Fibroblast of lung (primary cell): ENCODE results near the gene KHNYN. TPM values are rescaled to one million over a fixed set of nuclear protein-coding genes. Genes with fewer than 3 reads are reported as not detected.

ENCODE experiments used
- DNase-seq, 2 donors: peaks; one replicate each; pipeline versions ENCODE4 v3.0.0 to v3.0.0-alpha.2; 2010; ENCODE audit warnings: low read depth in 2 of 2
- H2AFZ ChIP-seq: 2 replicates; pipeline ENCODE4 v1.5.1; 2012; ENCODE audit warnings: low read length, control low read depth, inconsistent platforms
- H3K27ac ChIP-seq: 2 replicates; pipeline ENCODE4 v1.5.1; 2011; ENCODE audit warnings: low read length, control low read depth; ENCODE audit not compliant: insufficient read depth
- H3K27me3 ChIP-seq: 2 replicates; pipeline ENCODE4 v1.5.1; 2011; ENCODE audit warnings: mild to moderate bottlenecking, low read length; ENCODE audit not compliant: control insufficient read depth, insufficient read depth
- H3K36me3 ChIP-seq: 2 replicates; pipeline ENCODE4 v1.5.1; 2011; ENCODE audit warnings: low read length; ENCODE audit not compliant: control insufficient read depth, insufficient read depth
- H3K4me1 ChIP-seq: 2 replicates; pipeline ENCODE4 v1.5.1; 2011; ENCODE audit warnings: low read length; ENCODE audit not compliant: control insufficient read depth, insufficient read depth; ENCODE audit errors: extremely low read depth
- H3K4me2 ChIP-seq: 2 replicates; pipeline ENCODE4 v1.5.1; 2011; ENCODE audit warnings: low read length, control low read depth; ENCODE audit not compliant: insufficient read depth; ENCODE audit errors: extremely low read depth
- H3K4me3 ChIP-seq, 4 experiments: fragments of 200-600 bp in 1 of 4; sonication (generic) in 1 of 4; replicated peaks in 1 of 4; 2 replicates each; pipeline ENCODE4 v1.5.1; 2011 to 2016; ENCODE audit warnings: low read length in 4 of 4, low read depth in 3 of 4, mild to moderate bottlenecking in 3 of 4, control low read depth in 2 of 4, inconsistent platforms in 1 of 4, mixed read lengths in 1 of 4; ENCODE audit not compliant: insufficient read depth in 1 of 4; ENCODE audit errors: control extremely low read depth in 1 of 4
- H3K79me2 ChIP-seq: 2 replicates; pipeline ENCODE4 v1.5.1; 2012; ENCODE audit warnings: mild to moderate bottlenecking, low read length, inconsistent platforms; ENCODE audit not compliant: control insufficient read depth, insufficient read depth
- H3K9ac ChIP-seq: 2 replicates; pipeline ENCODE4 v1.5.1; 2011; ENCODE audit warnings: mild to moderate bottlenecking, low read length, control low read depth; ENCODE audit not compliant: insufficient read depth
- H3K9me3 ChIP-seq: 2 replicates; pipeline ENCODE4 v1.5.1; 2012; ENCODE audit warnings: low read depth, low read length; ENCODE audit not compliant: control insufficient read depth, insufficient read depth
- H4K20me1 ChIP-seq: 2 replicates; pipeline ENCODE4 v1.5.1; 2011; ENCODE audit warnings: low read length; ENCODE audit not compliant: control insufficient read depth, insufficient read depth; ENCODE audit errors: extremely low read depth
- EZH2 ChIP-seq: IDR thresholded peaks from 2 replicates; pipeline ENCODE4 v1.5.1; 2012; ENCODE audit warnings: low read length, control low read depth, mild to moderate bottlenecking; ENCODE audit errors: missing control alignments
- polyA plus RNA-seq, 2 donors: library from polyadenylated mRNA; depleted of rRNA in 1 of 2; stranded (reverse) in 1 of 2; unstranded in 1 of 2; fragments of >200 nt; gene quantifications; 2 replicates each; pipeline ENCODE4 v1.2.1, GENCODE V29; 2011 to 2012; ENCODE audit warnings: missing spikeins in 1 of 2
- total RNA-seq: library from RNA; depleted of rRNA; stranded (reverse); fragments of >200 nt; gene quantifications from 2 replicates; pipeline ENCODE4 v1.2.1, GENCODE V29; 2014
- TF ChIP-seq, protein P1 (sequence below), 2 donors: IDR thresholded peaks in 1 of 2; conservative IDR thresholded peaks in 1 of 2; 1 replicate in 1 of 2; 2 replicates in 1 of 2; pipeline ENCODE4 v1.5.1; 2011 to 2012; ENCODE audit warnings: low read length in 2 of 2, control low read depth in 1 of 2, inconsistent platforms in 1 of 2, low read depth in 1 of 2, mild to moderate bottlenecking in 1 of 2

KHNYN gene
- total and polyA plus RNA-seq, 2 donors (not counting 1 experiment from before 2014, with no cell fraction given) = 14.6 to 61.1 TPM

DNA sequence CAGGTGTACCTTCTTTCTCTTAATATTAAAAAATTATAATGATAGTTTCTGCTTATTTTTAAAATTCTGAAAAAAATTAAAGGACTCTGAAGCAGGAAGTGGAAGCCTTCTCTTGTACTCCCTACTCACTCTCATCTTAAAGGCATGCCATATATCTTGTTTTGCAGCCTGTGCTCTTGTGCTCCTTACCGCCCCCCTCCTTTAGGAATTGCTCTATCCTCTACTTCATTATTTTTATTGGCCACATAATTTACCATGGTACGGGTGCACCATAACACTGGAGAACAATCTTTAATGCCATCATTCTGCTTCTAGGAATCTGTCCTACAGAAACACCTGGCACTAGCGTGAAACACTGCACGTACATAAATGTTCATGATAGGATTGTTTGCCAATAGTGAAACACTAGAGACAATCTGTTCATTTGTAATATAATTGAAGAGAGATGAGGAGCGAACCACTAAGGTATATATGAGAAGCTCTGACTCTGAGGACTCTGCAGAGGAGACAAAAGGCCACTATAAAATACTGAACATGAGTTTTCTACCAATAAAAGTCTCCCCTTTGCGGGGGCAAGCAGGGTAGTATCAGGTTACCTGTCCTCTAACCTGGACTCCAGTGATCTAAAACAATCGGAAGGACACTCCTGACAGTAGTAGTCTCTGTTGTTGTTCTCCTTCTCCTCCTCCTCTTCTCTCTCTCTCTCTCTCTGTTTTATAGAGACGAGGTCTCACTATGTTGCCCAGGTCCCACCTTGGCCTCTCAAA, 37.2 kb upstream of the KHNYN start:
- Histone ChIP-seq H3K79me2 (no peaks in the 10 kb centered on the region), H3K9ac (no peak overlapping the region), H3K4me3 (no peak overlapping the region), H3K4me1 (peaks cover 7% of the 10 kb centered on the region), H3K4me2 (peak overlapping the region; percentile 7), H3K27ac (no peak overlapping the region), H3K9me3 (no peaks in the 10 kb centered on the region), H4K20me1 (no peaks in the 10 kb centered on the region), H2AFZ (no peak overlapping the region), H3K27me3 (no peaks in the 10 kb centered on the region), H3K36me3 (no peaks in the 10 kb centered on the region)
- TF ChIP-seq, protein P1, sequence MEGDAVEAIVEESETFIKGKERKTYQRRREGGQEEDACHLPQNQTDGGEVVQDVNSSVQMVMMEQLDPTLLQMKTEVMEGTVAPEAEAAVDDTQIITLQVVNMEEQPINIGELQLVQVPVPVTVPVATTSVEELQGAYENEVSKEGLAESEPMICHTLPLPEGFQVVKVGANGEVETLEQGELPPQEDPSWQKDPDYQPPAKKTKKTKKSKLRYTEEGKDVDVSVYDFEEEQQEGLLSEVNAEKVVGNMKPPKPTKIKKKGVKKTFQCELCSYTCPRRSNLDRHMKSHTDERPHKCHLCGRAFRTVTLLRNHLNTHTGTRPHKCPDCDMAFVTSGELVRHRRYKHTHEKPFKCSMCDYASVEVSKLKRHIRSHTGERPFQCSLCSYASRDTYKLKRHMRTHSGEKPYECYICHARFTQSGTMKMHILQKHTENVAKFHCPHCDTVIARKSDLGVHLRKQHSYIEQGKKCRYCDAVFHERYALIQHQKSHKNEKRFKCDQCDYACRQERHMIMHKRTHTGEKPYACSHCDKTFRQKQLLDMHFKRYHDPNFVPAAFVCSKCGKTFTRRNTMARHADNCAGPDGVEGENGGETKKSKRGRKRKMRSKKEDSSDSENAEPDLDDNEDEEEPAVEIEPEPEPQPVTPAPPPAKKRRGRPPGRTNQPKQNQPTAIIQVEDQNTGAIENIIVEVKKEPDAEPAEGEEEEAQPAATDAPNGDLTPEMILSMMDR (conservative IDR thresholded peaks at IDR 0.05 in 1 of 2, IDR thresholded peaks at IDR 0.05 in 1 of 2; ENCODE audit: low read depth in 1 of 2, low read length in 2 of 2) = peak in 1 of 2 donors; percentile 29
- no peak for TF ChIP-seq EZH2
- DNase-seq = peak; percentile 59 to 65

DNA sequence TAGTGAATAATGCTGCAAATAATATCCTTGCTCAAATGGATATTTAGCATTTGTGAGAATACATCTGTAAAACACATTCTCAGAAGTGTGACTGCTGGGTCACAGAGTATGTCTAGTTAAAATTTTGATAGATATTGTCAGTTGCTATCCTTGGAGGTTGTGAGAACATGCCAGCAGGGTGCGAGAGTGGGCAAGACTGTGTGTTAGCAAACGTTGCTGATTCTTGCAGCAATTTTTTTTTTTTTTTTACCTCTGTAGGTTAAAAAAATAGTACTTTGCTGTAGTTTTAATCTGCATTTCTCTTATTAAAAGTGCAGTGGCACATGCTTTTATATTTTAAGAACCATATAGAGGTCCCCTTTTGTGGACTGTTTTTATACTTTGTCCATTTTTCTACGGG, 35.5 kb upstream of the KHNYN start:
- TF ChIP-seq EZH2 = no peak
- TF ChIP-seq, protein P1 (conservative IDR thresholded peaks at IDR 0.05 in 1 of 2, IDR thresholded peaks at IDR 0.05 in 1 of 2; ENCODE audit: low read depth in 1 of 2, low read length in 2 of 2) = peak in 1 of 2 donors; percentile 1
- no peaks in the 10 kb centered on the region for H3K9me3 ChIP-seq
- H3K27me3 ChIP-seq = no peaks in the 10 kb centered on the region
- H3K79me2 ChIP-seq = no peaks in the 10 kb centered on the region
- no peak overlapping the region for H3K4me3 ChIP-seq
- no peak for DNase-seq
- H3K4me1 ChIP-seq = peaks cover 8% of the 10 kb centered on the region
- H3K27ac ChIP-seq = no peak overlapping the region
- H4K20me1 ChIP-seq = no peaks in the 10 kb centered on the region
- H2AFZ ChIP-seq = no peak overlapping the region
- no peaks in the 10 kb centered on the region for H3K36me3 ChIP-seq
- H3K9ac ChIP-seq = no peak overlapping the region
- H3K4me2 ChIP-seq = no peak overlapping the region

DNA sequence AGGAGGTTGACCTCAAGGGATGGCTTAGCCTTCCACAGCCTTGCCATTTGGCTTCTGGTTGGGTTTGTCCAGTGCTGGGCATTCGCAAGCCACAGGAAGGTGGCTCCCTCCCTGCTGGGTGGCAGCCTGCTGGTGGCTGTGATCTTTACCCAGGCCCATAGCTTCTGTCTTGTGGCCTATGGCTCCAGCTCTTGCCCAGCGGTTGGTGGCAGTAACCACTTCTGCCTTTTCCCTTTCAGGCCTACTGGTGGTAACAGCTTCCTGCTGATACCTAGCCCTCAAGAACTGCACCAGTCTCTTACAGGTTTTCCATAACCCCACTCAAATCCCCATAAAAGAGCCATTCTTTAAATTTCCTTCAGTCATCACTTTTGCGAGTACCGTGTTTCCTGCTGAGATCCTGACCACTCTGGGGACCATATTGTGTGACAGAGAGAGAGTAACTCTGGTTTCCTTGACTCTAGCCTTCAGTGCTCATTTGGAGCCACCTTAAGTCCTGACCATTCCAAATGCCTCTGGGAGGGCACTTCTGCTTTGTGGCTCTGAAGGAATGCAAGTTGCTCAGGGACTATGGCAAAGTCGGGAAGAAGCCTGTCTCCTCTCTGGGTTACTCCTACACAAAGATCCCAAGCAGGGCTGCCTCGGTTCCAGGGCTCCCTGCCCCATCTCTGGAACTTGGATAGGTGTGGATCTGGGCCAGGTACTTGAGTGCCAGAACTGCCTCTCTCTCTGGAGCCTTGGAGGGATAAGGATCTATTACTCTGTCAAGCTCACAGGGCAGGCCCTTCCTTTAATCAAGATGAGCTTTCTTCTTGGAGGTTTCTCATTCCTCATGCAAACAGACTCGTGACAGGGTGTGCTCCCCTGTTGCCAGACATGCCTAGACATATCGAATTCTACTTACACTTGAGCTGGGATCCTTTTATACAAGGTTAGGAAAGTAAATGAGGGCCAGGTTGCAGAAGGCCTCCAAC, 33.9 kb upstream of the KHNYN start:
- Histone ChIP-seq H3K27me3 (no peaks in the 10 kb centered on the region), H3K4me1 (peaks cover 4% of the 10 kb centered on the region), H3K9me3 (no peaks in the 10 kb centered on the region), H3K9ac (no peak overlapping the region), H3K4me2 (no peak overlapping the region), H3K36me3 (no peaks in the 10 kb centered on the region), H2AFZ (no peak overlapping the region), H3K27ac (no peak overlapping the region), H4K20me1 (no peaks in the 10 kb centered on the region), H3K4me3 (no peak overlapping the region), H3K79me2 (no peaks in the 10 kb centered on the region)
- peak in 1 of 2 donors; percentile 21 for DNase-seq
- TF ChIP-seq, protein P1 (conservative IDR thresholded peaks at IDR 0.05 in 1 of 2, IDR thresholded peaks at IDR 0.05 in 1 of 2; ENCODE audit: low read depth in 1 of 2, low read length in 2 of 2) = no peak
- TF ChIP-seq EZH2 = no peak
